GM18498 (cell line): ENCODE measurements around the gene ATP6V1A.
"Not testable (repeated sequence)": the region's sequence is repeated elsewhere in the genome, so short reads cannot be mapped to it uniquely, and the experiment has no call there.

Experiments used
- ATAC-seq: cut with Tn5 transposase; IDR thresholded peaks from one replicate; pipeline ENCODE4 v1.9.1; 2021; ENCODE audit warnings: mild to moderate bottlenecking, moderate library complexity; ENCODE audit not compliant: unreplicated experiment

The ATP6V1A gene

DNA sequence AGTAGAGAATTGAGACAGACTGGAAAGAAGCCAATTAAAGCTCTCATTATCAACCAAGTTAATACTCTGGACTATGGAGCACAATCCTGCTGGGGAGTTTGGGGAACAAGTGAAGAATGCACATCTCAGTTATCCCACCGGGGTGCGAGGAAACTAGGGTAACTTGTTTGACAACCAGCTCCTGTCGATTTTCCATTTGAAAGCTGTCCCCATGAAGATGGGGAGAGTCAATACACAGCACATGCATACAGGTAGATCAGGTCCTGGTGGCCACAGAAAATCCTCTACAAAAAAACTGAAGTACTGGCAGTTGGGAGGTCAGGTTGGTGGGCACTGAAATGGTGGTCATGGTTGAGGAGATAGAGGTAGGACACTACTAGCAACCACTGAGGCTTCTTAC, 66.0 kb downstream of the ATP6V1A start:
- ATAC-seq = no peak

DNA sequence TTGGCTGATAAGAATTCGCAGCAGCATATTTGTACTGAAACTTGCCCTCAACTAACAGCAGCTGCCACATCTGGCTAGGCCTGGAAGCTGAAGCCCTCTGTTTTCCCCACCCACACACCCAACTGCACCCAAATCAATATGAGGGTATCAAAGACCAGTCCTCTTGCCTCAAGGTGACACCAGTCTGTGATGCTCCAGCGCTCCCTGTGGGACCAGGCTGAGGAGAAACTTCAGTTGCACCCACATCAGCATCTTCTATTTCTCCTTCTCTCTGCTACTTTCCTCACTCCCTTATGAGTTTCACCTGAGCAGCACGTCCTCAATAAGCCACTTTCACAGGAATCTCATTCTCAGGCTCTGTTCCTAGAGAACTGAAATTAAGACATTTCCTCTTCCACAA, 73.0 kb downstream of the ATP6V1A start:
- ATAC-seq = no peak

DNA sequence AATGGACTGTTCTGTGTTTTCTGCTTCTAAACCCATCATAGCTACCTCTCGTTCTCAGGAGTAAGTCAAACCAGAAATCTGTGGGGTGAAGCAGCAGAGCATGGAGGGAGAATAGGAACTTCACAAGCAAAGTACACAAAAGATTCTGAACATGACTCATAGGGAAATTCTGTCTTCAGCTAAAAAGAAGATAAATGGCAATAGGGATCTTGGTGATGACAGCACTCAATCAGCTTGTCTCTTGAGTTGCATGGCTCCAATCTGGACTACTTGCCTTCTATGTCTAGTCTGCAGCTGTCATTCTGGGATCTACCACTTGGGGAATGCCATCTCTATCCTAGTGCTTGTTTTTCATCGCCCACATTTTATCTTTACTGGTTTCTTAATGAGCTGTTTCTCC, 78.3 kb downstream of the ATP6V1A start:
- peak; percentile 62 for ATAC-seq

DNA sequence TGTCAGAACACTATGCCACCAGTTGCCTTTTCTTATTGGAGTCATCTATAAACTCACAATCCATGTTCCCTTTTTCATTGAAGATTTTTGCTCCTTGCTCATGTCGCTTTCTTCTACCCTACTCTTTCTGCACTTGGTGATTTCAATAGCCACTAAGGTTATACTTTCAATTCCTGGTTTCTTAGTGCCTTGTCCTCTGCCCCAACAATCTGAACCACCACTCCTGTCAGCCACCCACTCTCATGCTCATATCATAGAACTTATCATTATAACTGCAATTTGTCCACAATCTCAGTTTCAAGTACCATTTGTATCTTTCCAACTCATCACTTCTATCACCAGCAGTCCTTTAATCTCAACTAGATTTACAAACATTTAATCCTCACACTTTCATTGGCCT, 81.8 kb downstream of the ATP6V1A start:
- peak; percentile 51 for ATAC-seq

DNA sequence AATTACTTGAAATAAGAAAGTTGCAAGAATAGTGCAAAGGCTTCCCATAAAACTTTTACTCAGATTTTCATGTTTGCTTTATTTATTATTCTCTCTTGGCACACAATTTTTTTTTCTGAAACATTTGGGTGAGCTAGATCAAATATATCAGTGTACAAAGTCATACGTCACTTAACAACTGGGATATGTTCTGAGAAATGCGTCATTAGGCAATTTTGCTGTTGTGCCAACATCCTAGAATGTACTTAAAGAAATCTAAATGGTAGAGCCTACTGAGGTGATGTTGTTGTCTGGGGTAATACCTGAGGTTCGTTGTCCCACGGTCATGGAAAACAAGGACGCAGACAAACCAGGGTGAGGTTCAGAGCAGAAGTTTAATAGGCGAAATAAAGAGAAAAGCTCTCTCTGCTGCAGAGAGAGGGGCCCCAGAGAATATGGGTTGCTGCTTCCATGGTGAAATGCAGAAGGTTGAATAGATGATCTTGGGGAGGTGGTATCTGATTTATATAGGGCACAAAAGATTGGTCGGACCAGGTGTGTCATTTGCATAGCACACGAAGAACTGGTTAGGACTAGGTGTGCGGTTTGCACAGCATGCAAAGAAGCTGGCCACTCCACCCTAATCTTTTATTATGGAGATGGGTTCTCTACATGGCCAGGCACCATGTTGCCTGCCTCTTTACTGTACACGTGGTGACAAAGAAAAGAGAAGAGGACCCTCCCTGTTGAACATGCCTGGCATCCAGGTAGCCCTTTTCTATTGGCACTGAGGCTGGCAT, 82.9 kb downstream of the ATP6V1A start:
- peak; percentile 1 for ATAC-seq

DNA sequence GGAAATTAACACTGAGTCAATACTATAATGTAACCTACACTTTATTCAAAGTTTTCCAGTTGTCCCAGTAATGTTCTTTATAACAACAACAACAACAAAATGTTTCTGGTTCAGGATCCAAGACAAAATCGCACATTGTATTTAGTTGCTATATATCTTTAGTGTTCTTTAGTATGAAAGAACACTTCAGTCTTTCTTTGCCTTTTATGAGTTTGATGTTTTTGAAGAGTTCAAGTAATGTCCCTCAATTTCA, 84.2 kb downstream of the ATP6V1A start:
- no peak for ATAC-seq

DNA sequence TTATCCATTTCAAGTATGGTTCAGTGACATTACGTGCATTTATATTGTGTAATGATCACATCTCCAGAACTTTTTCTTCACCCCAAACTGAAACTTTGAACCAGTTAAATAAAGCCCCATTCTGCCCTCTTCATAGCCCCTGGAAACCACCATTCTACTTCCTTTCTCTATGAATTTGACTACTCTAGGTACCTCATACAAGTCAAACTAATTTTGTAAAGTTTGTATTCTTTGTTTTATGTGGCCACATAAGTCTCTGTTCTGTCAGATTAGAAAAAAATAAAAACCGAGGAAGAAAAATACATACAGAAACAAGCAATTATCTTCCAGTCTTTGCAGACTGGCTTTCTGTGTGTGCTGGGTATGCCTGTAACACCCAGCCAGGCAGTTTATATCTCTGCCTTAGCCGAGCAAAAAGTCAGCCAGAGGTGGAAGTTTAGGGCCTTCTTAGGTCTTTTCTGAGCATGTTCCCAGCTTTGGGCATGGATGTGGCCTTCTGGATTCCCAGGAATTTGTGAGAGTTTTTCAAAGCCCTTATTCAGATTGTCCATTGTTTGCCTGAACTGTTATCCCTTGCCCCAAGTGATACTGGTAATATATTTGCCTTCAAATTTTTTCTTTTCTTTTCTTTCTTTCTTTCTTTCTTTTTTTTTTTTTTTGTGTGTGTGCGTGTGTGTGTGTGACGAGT, 85.8 kb downstream of the ATP6V1A start:
- ATAC-seq = peak; percentile 57

DNA sequence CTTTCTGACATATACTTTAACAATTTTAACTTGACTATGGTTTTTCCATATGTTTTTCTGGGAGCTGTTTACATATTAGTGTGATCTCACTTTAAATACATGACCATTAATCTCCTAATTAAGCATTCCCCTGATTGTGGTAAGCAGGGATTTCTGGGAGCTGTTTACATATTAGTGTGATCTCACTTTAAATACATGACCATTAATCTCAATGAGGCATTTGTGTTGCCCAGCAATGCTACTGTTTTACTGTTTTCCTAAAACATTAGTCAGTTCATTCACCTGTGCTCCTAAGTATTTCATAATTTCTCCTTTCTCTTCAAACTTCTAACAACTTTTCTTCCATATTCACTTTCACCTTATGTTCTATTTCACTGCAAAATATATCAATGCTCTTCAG, 88.1 kb downstream of the ATP6V1A start:
- ATAC-seq = no peak

DNA sequence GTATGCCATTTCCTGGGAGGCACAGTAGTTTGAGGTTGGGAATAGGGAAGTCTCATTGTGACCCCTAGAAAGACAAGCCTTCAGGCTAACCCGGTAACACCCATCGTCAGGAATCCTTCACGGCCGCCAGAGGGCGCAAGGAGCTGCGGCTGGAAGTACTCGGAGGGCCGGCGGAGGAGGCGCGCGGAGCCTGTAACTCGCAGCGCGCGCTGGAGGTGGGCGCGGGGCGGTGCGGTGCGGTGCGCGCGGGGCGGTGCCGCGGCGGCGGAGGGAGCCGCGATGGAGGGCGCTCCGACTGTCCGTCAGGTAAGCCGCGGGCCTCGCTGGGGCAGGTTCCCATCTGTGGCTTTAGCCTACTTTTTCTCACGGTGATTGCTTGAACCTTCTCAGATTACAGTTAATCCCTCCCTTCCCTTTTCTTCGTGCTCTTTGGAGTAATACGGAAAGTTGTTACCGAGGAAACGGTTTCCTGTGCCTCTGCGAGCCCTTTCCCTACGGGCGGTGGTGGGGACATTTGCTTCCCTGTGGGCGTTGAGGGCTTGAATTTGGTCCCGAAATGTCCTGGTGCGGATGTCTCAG, 91.9 kb downstream of the ATP6V1A start, which contains the start of gene GRAMD1C:
TSS of gene GRAMD1C (plus strand) at position 158 of the 579 bp plus-strand sequence. CDS start at position 280, 122 bp downstream.
- ATAC-seq = peak; percentile 95

DNA sequence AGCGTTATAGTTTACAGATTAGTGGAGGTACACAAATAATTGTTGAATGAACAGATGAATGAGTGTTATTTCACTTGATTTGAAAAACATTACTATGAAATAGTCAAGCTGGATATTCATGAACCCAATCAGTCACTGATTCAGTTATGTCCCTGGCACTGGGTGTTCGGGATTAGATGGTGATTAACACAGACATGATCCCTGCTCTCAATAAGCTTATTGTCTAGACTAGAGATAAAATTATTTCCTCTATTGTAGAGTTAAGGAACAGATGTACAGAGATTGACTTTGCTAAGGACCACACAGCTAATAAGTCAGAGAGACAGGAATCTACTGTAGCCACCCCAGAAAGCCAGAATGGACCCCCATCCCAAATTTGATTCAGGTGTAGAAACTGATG, 92.7 kb downstream of the ATP6V1A start:
- no peak for ATAC-seq

DNA sequence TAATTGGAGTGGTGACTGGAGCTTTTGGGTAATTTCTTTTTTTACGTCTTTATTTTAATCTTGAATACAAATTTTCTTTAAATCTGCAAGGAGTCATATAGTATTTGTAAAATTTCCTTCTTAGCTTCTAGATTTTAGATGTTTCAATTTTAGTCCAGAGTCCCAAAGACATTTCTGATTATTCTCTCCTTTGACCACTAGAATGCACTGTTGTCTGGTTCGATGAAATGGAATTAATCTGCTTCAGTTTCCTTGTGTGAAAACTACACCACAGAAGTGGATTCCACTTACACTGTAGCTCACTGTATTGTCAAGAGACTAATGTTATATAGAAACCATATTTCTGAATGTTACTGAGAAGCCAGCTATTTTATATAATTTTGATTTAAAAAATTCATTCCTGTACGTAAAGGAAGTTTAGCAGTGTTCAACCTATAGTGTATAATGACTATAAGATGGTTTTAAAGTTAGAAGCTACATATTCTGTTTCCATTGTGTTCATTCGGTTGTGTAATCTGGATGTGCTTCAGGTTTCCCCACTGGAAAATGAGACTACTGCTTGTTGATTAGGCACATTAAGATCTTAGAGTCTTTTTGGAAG, 97.9 kb downstream of the ATP6V1A start:
- ATAC-seq = no peak

DNA sequence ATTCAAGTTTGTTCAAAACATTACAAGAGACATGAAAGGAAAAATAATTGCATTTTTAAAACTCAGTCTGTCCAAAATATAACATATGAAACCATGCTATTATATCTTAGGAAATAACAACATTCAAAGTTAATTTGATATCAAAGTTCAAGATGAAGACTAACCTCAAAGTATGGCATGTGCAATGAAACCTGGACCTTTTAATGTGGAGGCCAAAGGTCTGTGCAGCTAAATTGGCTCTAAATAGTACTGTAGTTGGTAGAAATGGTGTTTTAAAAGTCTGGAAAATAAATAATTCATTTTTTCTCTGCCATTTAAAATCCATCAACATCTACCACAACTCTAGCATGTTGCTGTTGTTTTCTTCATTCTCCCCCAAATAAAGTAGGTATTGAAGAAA, 100.4 kb downstream of the ATP6V1A start:
- no peak for ATAC-seq

DNA sequence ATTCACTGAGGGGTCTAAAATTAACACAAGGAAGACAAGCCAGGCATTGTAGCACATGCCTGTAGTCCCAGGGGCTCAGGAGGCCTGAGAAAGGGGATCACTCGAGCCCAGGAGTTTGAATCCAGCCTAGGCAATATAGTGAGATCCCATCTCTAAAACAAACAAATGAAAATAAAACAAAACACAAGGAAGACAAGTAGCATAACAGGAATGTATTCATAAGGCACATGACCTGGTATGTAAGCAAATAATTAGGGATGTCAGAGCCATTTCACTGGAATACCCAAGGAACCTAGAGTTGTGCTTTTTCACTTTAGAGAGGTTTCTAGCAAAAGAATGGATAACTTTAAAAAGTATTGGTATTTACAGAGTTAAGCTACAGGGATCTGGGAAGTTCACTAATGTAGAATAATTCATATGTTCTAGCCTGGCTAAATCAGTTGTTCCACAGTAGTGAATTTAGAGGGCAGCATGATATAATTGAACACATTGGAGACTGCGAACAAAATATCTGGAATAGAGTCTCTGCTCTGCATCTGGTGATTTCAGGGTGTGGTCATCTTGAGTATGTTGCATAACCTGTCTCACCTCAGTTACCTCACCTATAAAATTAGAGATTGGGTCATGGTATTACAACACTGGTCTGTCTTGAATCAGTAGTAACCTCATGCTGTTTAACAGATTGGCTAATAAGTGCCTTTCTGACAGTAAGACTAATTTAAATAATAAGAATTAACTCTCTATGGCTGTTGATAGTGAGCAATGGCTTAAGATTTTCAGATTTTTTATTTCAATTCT, 101.0 kb downstream of the ATP6V1A start:
- ATAC-seq = no peak

DNA sequence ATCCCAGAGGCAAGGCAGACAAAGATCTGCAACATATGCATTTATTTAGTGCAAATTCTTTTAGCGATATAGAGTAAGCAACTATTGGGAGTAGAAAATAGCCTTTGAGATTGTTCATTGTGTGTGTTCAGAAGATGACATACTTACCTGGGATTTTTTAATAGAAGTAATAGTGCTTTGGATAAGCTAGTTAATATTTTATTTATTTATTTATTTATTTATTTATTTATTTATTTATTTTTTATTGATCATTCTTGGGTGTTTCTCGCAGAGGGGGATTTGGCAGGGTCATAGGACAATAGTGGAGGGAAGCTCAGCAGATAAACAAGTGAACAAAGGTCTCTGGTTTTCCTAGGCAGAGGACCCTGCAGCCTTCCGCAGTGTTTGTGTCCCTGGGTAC, 102.2 kb downstream of the ATP6V1A start:
- ATAC-seq = not testable (repeated sequence)

DNA sequence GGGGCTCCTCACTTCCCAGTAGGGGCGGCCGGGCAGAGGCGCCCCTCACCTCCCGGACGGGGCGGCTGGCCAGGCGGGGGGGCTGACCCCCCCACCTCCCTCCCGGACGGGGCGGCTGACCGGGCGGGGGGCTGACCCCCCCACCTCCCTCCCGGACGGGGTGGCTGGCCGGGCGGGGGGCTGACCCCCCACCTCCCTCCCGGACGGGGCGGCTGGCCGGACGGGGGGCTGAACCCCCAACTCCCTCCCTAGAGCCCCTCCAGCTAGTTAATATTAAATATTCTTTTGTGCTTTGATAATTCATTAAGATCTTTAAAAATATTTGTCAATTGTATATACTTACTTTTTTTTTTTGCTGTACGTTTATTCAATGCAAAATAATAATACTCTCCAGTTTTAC, 103.0 kb downstream of the ATP6V1A start:
- ATAC-seq = not testable (repeated sequence)

DNA sequence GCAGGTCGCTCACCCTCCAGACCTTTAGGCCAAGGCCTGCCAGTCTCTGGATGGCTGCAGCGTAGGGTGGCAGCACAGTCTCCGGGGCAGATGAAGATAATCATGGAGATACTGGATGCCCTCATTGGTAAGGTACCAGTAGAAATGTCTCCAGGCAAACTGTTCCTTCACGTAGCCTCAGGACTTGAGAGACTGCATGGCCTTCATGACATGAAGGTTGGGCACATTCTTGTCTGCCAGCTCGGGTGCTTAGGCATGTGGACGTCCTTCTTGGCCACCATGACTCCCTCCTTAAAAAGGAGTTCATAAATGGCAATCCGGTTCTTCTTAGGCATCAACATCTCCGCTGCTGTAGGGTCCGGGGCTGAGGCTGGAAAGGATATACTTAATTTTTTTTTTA, 103.6 kb downstream of the ATP6V1A start:
- not testable (repeated sequence) for ATAC-seq

DNA sequence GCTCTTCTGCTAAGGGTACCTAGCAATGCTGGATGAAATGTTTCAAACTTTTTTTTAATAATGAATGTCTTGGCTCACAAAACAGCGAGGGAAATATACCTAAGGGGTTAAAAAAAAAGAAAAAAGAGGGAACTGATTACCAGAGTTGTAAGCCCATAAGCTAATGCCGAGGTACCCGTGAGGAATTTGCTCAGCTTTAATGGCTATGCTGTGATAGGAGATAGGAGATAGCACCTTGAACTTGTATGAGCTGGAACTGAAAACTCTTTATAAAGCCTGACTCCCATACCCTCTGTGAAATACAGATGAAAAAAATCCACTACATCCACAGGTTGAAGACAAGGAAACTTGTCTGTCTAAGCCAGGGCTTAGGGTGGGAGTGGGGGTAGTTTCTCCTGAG, 105.7 kb downstream of the ATP6V1A start:
- ATAC-seq = no peak
